Panc1 (cell line): ENCODE data around the gene TM7SF2.
A peak's percentile ranks its signal among the peaks of the same experiment; 100 is the strongest.

Source experiments
- POLR2AphosphoS5 ChIP-seq: IDR thresholded peaks from 2 replicates; pipeline ENCODE4 v1.6.1; 2012; ENCODE audit warnings: mild to moderate bottlenecking, low read depth, low read length, moderate library complexity
- REST ChIP-seq, 2 experiments: IDR thresholded peaks; 2 replicates each; pipeline ENCODE4 v1.6.1; 2011 to 2012; ENCODE audit warnings: low read depth in 2 of 2, control low read depth in 1 of 2, low read length in 1 of 2, mild to moderate bottlenecking in 1 of 2, moderate library complexity in 1 of 2; ENCODE audit not compliant: insufficient read depth in 1 of 2
- SIN3A ChIP-seq: IDR thresholded peaks from 2 replicates; pipeline ENCODE4 v1.6.1; 2012; ENCODE audit warnings: low read depth, mild to moderate bottlenecking, low read length, moderate library complexity, borderline replicate concordance; ENCODE audit not compliant: insufficient read depth
- TF ChIP-seq, protein P1 (sequence below): fragments of 450-650 bp; IDR thresholded peaks from 2 replicates; pipeline ENCODE4 v1.5.1; 2017; ENCODE audit warnings: mild to moderate bottlenecking

GRCh38 chr11:65078151-65078550, 33.5 kb upstream of the TM7SF2 start:
- TF ChIP-seq, protein P1, sequence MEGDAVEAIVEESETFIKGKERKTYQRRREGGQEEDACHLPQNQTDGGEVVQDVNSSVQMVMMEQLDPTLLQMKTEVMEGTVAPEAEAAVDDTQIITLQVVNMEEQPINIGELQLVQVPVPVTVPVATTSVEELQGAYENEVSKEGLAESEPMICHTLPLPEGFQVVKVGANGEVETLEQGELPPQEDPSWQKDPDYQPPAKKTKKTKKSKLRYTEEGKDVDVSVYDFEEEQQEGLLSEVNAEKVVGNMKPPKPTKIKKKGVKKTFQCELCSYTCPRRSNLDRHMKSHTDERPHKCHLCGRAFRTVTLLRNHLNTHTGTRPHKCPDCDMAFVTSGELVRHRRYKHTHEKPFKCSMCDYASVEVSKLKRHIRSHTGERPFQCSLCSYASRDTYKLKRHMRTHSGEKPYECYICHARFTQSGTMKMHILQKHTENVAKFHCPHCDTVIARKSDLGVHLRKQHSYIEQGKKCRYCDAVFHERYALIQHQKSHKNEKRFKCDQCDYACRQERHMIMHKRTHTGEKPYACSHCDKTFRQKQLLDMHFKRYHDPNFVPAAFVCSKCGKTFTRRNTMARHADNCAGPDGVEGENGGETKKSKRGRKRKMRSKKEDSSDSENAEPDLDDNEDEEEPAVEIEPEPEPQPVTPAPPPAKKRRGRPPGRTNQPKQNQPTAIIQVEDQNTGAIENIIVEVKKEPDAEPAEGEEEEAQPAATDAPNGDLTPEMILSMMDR, result peak; percentile 90
- TF ChIP-seq POLR2AphosphoS5 (no peak), SIN3A (no peak), REST (IDR thresholded peaks at IDR 0.05; ENCODE audit: insufficient read depth in 1 of 2, low read depth in 2 of 2, low read length in 1 of 2) (no peak)
